Right renal pelvis (tissue), 4 donors: ENCODE measurements around the gene TSPAN19. TPM values are rescaled to one million over a fixed set of nuclear protein-coding genes. Genes with fewer than 3 reads are reported as not detected.
A peak's percentile ranks its signal among the peaks of the same experiment; 100 is the strongest.
"Not testable (repeated sequence)": the region's sequence is repeated elsewhere in the genome, so short reads cannot be mapped to it uniquely, and the experiment has no call there.

Experiments used
- DNase-seq, 4 donors: peaks; one replicate each; pipeline ENCODE4 v3.0.0-alpha.2; 2013; ENCODE audit warnings: low read depth in 4 of 4, low spot score in 3 of 4, missing footprints in 1 of 4
- polyA plus RNA-seq, 4 donors: library from polyadenylated mRNA; unstranded; fragments of 120-200 nt; gene quantifications; one replicate each; pipeline ENCODE4 v1.2.1, GENCODE V29; 2013; ENCODE audit not compliant: insufficient read length in 4 of 4

TSPAN19 gene
- 1 to 10 TPM in 1 of 4 donors, under 1 TPM in 3; 0.46 to 1.2 (median 0.70) TPM for polyA plus RNA-seq

GRCh38 chr12:85036234-85036707 lies at the start of gene TSPAN19, which contains the start of gene LRRIQ1:
TSS of gene TSPAN19 (minus strand) at chr12:85036277. CDS start at chr12:85029946, 6,331 bp downstream.
TSS of gene LRRIQ1 (plus strand) at chr12:85036351. CDS start at chr12:85038177, 1,826 bp downstream.
- DNase-seq: peak; percentile 75 to 89 (median 86)

GRCh38 chr12:85085066-85085465 lies 49.0 kb upstream of the TSPAN19 start:
- DNase-seq: no peak

- peak; percentile 10 to 43 (median 41) for DNase-seq
Observed at GRCh38 chr12:85076688-85077430, 40.8 kb upstream of the TSPAN19 start.

- no peak for DNase-seq
Observed at GRCh38 chr12:85072826-85073225, 36.7 kb upstream of the TSPAN19 start.

- no peak for DNase-seq
Observed at GRCh38 chr12:85065837-85066482, 29.9 kb upstream of the TSPAN19 start.

DNA sequence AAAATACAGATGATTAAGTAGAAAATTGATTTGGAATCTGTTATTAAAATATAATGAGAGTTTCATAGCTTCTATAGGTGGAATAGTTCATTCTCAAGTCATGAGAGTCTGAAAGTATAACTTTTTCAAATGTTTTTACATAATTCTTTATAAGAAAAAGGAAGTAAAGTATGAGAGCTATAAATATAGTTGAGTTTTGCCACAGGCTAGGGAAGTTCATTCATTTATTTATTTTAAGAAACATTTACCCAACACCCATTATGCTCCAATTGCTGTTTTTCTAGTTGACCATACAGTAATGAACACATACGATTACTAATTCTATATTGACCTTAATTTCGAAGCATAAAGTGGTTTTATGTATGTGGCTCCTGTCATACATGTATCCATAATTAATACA lies 24.8 kb upstream of the TSPAN19 start:
- no peak for DNase-seq

- DNase-seq: no peak
Observed at GRCh38 chr12:85059594-85059993, 23.5 kb upstream of the TSPAN19 start.

GRCh38 chr12:85058339-85058738 lies 22.3 kb upstream of the TSPAN19 start:
- DNase-seq: no peak

- DNase-seq: no peak
Observed at GRCh38 chr12:85057370-85057963, 21.4 kb upstream of the TSPAN19 start.

DNA sequence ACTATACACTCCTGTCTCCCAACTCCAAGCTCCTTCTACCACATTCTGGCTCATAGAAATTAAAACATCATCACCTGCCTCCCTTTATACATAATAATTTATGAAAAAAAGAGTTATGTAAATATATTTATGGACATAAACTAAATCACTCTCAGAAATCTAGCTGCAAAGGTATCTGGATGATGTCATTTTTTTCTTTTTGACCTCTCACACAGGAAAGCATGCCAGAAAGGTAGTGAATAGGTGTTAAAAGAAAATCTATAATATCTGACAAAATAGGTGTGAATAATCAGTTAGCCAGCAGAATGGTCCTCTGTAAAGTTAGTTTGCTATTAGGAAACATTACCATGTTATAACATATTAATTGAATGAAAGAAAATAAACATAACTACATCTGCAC lies 7.8 kb upstream of the TSPAN19 start:
- DNase-seq: no peak

GRCh38 chr12:85041395-85041794 lies 5.3 kb upstream of the TSPAN19 start:
- DNase-seq: no peak

GRCh38 chr12:85036733-85037132 lies 656 bp upstream of the TSPAN19 start:
- DNase-seq: peak in 1 of 4 donors; percentile 3

DNA sequence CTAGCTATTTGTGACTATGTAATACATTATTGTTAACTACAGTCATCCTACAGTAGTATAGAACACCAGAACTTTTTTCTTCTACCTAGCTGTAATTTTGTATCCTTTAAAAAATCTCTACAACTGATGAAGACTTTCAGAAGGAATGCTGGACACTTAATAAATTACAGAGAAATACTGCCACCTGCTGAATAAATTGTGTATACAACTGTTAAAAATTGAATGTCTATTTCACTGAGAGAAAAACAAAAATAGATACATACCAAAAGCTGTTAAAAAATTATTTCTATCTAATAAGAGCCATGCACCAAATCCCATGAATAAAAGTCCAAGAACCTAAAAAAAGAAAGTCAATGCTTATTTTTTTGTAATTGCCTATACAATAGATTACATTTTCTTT lies 6.6 kb downstream of the TSPAN19 start:
- DNase-seq: peak in 1 of 4 donors; percentile 1

DNA sequence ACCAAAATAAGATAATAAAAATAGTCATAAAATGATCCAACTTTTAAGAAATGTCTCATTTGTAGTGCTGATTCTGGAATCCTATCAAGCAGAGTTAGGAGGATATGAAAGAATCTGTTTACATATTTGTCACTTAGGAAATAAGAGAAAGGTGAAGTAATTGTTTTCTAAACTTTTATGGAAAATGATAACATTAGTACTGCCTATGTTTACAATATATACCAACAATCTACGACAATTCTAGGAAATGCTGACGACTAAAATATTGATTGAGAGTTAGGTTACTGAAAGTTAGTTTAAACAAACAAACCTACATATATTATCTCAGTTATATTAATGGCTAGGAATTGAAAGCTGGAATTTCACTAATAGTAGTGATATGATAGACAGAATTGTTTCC lies 18.0 kb downstream of the TSPAN19 start:
- no peak for DNase-seq

DNA sequence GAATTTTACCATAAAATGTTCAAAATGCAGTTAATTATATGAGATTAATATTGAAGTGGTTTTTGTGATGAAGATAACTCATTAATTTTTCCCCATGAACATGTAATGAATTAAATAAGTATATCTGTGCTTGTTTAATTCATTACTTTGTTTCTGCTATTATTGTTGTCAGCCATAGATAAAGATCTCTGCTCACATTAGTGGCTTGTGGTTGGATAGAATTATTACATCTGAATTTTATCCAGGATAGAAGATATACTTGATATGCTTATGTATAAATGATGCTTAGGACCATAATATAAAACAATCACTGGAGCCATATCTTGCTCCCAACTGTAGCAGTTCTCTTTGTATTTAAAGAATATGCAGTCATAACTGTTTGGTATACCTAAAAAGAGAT lies 18.5 kb downstream of the TSPAN19 start:
- DNase-seq: no peak

DNA sequence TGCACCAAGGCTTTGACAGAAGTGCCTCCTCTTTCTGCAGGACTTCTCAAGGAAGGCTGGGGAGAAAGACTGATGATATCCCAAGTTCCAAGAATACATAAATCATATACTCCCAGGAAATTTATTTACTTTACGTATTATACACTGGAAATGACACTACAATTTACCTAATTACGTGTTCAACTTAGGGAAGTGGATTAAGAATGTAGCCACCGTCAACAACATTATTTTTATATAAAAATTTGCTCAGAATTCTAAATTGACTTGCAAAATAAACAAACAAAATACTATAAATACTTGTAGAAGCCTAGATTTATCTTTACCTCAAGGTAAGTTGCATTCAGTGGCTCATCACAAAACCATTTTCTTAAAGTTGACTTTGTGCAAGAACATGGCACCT lies 18.9 kb downstream of the TSPAN19 start:
- DNase-seq: no peak

GRCh38 chr12:85016413-85016812 lies 19.7 kb downstream of the TSPAN19 start:
- DNase-seq: no peak

GRCh38 chr12:85007836-85008235 lies 28.2 kb downstream of the TSPAN19 start:
- no peak for DNase-seq

GRCh38 chr12:85006206-85006605 lies 29.9 kb downstream of the TSPAN19 start:
- DNase-seq: no peak

GRCh38 chr12:85005615-85006014 lies 30.5 kb downstream of the TSPAN19 start:
- no peak for DNase-seq

GRCh38 chr12:85005047-85005446 lies 31.0 kb downstream of the TSPAN19 start:
- DNase-seq: not testable (repeated sequence)
